Tibial nerve (tissue), 4 donors: ENCODE data around the gene MEI4. TPM values are rescaled to one million over a fixed set of nuclear protein-coding genes. Genes with fewer than 3 reads are reported as not detected.
"Not testable (repeated sequence)": the region's sequence is repeated elsewhere in the genome, so short reads cannot be mapped to it uniquely, and the experiment has no call there.

Experiments used
- DNase-seq, 2 donors: peaks; one replicate each; pipeline ENCODE4 v3.0.0-alpha.2; 2019; ENCODE audit warnings: low spot score in 2 of 2
- H3K27ac ChIP-seq, 4 donors: fragments of 200-600 bp; sonication (generic) in 3 of 4; one replicate each; pipeline ENCODE4 v1.5.1; 2017 to 2019; ENCODE audit warnings: mild to moderate bottlenecking in 1 of 4
- H3K27me3 ChIP-seq, 2 donors: fragments of 200-600 bp; sonication (generic) in 1 of 2; one replicate each; pipeline versions ENCODE4 v1.5.1 to v1.6.0; 2017 to 2019
- H3K36me3 ChIP-seq, 3 donors: fragments of 200-600 bp; sonication (generic); one replicate each; pipeline ENCODE4 v1.5.1; 2018 to 2019
- H3K4me1 ChIP-seq, 4 donors: fragments of 200-600 bp; sonication (generic) in 3 of 4; one replicate each; pipeline ENCODE4 v1.5.1; 2017 to 2019
- H3K4me3 ChIP-seq, 4 donors: fragments of 200-600 bp; sonication (generic) in 3 of 4; one replicate each; pipeline ENCODE4 v1.5.1; 2017 to 2019; ENCODE audit warnings: mild to moderate bottlenecking in 1 of 4, moderate library complexity in 1 of 4
- H3K9me3 ChIP-seq, 4 donors: fragments of 200-600 bp; sonication (generic) in 3 of 4; one replicate each; pipeline ENCODE4 v1.5.1; 2017 to 2019
- CTCF ChIP-seq, 5 experiments: fragments of 200-600 bp in 3 of 5; fragments of 450-650 bp in 2 of 5; sonication (generic) in 3 of 5; IDR thresholded peaks; one replicate each; pipeline ENCODE4 v1.5.1; 2016 to 2019; ENCODE audit warnings: antibody characterized with exemption in 5 of 5, mild to moderate bottlenecking in 3 of 5, moderate library complexity in 2 of 5
- EP300 ChIP-seq, 2 donors: sonication (generic); formaldehyde crosslinking; IDR thresholded peaks; one replicate each; pipeline ENCODE4 v1.6.1; 2017; ENCODE audit warnings: antibody characterized with exemption in 2 of 2, mild to moderate bottlenecking in 1 of 2
- POLR2A ChIP-seq, 2 donors: fragments of 450-650 bp; IDR thresholded peaks; one replicate each; pipeline ENCODE4 v1.6.1; 2017; ENCODE audit warnings: antibody characterized with exemption in 2 of 2, mild to moderate bottlenecking in 2 of 2, moderate library complexity in 2 of 2
- WGBS, 2 donors: methylation state at CpG; one replicate each; pipeline ENCODE4 v1.1.5; 2018; 5-methylcytosine and 5-hydroxymethylcytosine counted together
- total RNA-seq, 4 donors: library from RNA; depleted of rRNA; stranded (reverse); fragments of >200 nt; gene quantifications; one replicate each; pipeline ENCODE4 v1.1.0, GENCODE V29; 2016

MEI4 gene
- total RNA-seq, 4 donors from 2014 or later: under 0.01 to 0.21 TPM; not detected in 2

- no peak overlapping the region for H3K27ac ChIP-seq
- H3K27me3 ChIP-seq: no peaks in the 10 kb centered on the region
- H3K4me3 ChIP-seq: no peak overlapping the region
- no peak for DNase-seq
- H3K36me3 ChIP-seq: no peaks in the 10 kb centered on the region
- WGBS, 2 donors: 100% methylated on average over 1 of the region's 1 CpG
- TF ChIP-seq CTCF (IDR thresholded peaks at IDR 0.05) (no peak), POLR2A (IDR thresholded peaks at IDR 0.05) (no peak), EP300 (IDR thresholded peaks at IDR 0.05) (no peak)
- H3K4me1 ChIP-seq: no peaks in the 10 kb centered on the region
- no peaks in the 10 kb centered on the region for H3K9me3 ChIP-seq
Observed at GRCh38 chr6:77814119-77814518, 161.3 kb downstream of the MEI4 start.

GRCh38 chr6:77815531-77815930 lies 162.7 kb downstream of the MEI4 start:
- no peak for TF ChIP-seq EP300 (IDR thresholded peaks at IDR 0.05)
- TF ChIP-seq CTCF (IDR thresholded peaks at IDR 0.05): no peak
- TF ChIP-seq POLR2A (IDR thresholded peaks at IDR 0.05): no peak
- Histone ChIP-seq H3K36me3 (no peaks in the 10 kb centered on the region), H3K4me1 (no peaks in the 10 kb centered on the region), H3K9me3 (no peaks in the 10 kb centered on the region), H3K27me3 (no peaks in the 10 kb centered on the region), H3K4me3 (no peak overlapping the region), H3K27ac (no peak overlapping the region)
- DNase-seq: no peak

GRCh38 chr6:77816766-77817270 lies 164.0 kb downstream of the MEI4 start:
- H3K27me3 ChIP-seq: no peaks in the 10 kb centered on the region
- 81 to 88% methylated on average over 2 of the region's 2 CpGs for WGBS, 2 donors
- H3K9me3 ChIP-seq: no peaks in the 10 kb centered on the region
- no peaks in the 10 kb centered on the region for H3K36me3 ChIP-seq
- H3K27ac ChIP-seq: no peak overlapping the region
- DNase-seq: no peak
- no peak for TF ChIP-seq CTCF (IDR thresholded peaks at IDR 0.05)
- no peak for TF ChIP-seq POLR2A (IDR thresholded peaks at IDR 0.05)
- TF ChIP-seq EP300 (IDR thresholded peaks at IDR 0.05): no peak
- H3K4me3 ChIP-seq: no peak overlapping the region
- H3K4me1 ChIP-seq: no peaks in the 10 kb centered on the region

GRCh38 chr6:77822265-77822664 lies 169.4 kb downstream of the MEI4 start:
- no peak for DNase-seq
- Histone ChIP-seq H3K4me1 (no peaks in the 10 kb centered on the region), H3K27ac (no peak overlapping the region), H3K36me3 (no peaks in the 10 kb centered on the region), H3K4me3 (no peak overlapping the region), H3K9me3 (no peaks in the 10 kb centered on the region), H3K27me3 (no peaks in the 10 kb centered on the region)
- TF ChIP-seq CTCF (IDR thresholded peaks at IDR 0.05): no peak
- TF ChIP-seq EP300 (IDR thresholded peaks at IDR 0.05): no peak
- no peak for TF ChIP-seq POLR2A (IDR thresholded peaks at IDR 0.05)
- 81 to 88% methylated on average over 2 of the region's 2 CpGs for WGBS, 2 donors

GRCh38 chr6:77825204-77825603 lies 172.4 kb downstream of the MEI4 start:
- no peaks in the 10 kb centered on the region for H3K27me3 ChIP-seq
- DNase-seq: no peak
- 70 to 74% methylated on average over 2 of the region's 2 CpGs for WGBS, 2 donors
- H3K36me3 ChIP-seq: no peaks in the 10 kb centered on the region
- H3K9me3 ChIP-seq: no peaks in the 10 kb centered on the region
- no peak overlapping the region for H3K4me3 ChIP-seq
- no peak overlapping the region for H3K27ac ChIP-seq
- no peak for TF ChIP-seq EP300 (IDR thresholded peaks at IDR 0.05)
- H3K4me1 ChIP-seq: no peaks in the 10 kb centered on the region

GRCh38 chr6:77829736-77830135 lies 176.9 kb downstream of the MEI4 start:
- TF ChIP-seq POLR2A (IDR thresholded peaks at IDR 0.05) (no peak), CTCF (IDR thresholded peaks at IDR 0.05) (no peak), EP300 (IDR thresholded peaks at IDR 0.05) (no peak)
- Histone ChIP-seq H3K4me3 (no peak overlapping the region), H3K9me3 (no peaks in the 10 kb centered on the region), H3K27me3 (no peaks in the 10 kb centered on the region), H3K27ac (no peak overlapping the region), H3K36me3 (no peaks in the 10 kb centered on the region), H3K4me1 (no peaks in the 10 kb centered on the region)
- DNase-seq: no peak

GRCh38 chr6:77833749-77834148 lies 180.9 kb downstream of the MEI4 start:
- not testable (repeated sequence) for H3K27ac ChIP-seq, H3K27me3 ChIP-seq, H3K4me1 ChIP-seq, H3K36me3 ChIP-seq, DNase-seq, H3K4me3 ChIP-seq, H3K9me3 ChIP-seq
- 87 to 94% methylated on average over 2 of the region's 2 CpGs for WGBS, 2 donors
